Neural progenitor cell (in vitro differentiated cells): ENCODE results near the gene DBI.

Experiments used
- CTCF ChIP-seq: fragments of 200-600 bp; sonication (generic); IDR thresholded peaks from 2 replicates; pipeline ENCODE4 v1.5.1; 2017; ENCODE audit warnings: antibody characterized with exemption, mild to moderate bottlenecking
- EZH2 ChIP-seq: fragments of 200-600 bp; sonication (generic); IDR thresholded peaks from 2 replicates; pipeline ENCODE4 v1.6.1; 2017; ENCODE audit warnings: antibody characterized with exemption, mild to moderate bottlenecking, moderate library complexity
- EZH2phosphoT487 ChIP-seq: fragments of 200-600 bp; sonication (generic); IDR thresholded peaks from 2 replicates; pipeline ENCODE4 v1.6.1; 2017; ENCODE audit warnings: antibody characterized with exemption

- TF ChIP-seq CTCF (no peak), EZH2 (no peak), EZH2phosphoT487 (no peak)
Observed at GRCh38 chr2:119409506-119409905, 42.7 kb downstream of the DBI start.
